Measurements from ENCODE around the gene SUGCT. TPM values are rescaled to one million over a fixed set of nuclear protein-coding genes. Genes with fewer than 3 reads are reported as not detected.

The SUGCT gene
- total and polyA plus RNA-seq, 2 of the 13 experiments (the other 11 are each of a cell fraction or from before 2014, with no cell fraction given): 10.1 to 22.2 TPM

DNA sequence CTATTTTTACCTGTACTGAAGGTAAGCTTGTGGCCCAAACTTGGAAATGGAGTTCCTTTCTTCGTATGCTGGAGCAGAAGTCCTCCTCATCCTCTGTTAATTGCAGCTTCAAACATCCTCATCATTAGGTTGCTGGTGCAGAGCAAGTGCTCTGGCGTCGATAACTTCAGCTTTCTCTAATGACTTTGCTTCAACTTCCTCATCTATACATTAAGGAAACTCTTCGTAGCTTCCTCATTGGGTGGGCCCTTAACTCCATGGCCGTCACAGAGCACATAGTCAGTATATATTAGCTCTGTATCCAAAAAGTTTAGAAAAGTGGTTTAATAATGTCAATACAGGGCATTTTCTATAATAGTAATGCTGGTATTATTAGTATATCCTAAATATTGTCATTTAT, 447.7 kb downstream of the SUGCT start (continued):
- no peak for TF ChIP-seq ZFP36L1 (CRISPR knock-in tag; IDR thresholded peaks at IDR 0.05)
- TF ChIP-seq ZNF7 (CRISPR knock-in tag; IDR thresholded peaks at IDR 0.05): no peak
- TF ChIP-seq NBN (conservative IDR thresholded peaks at IDR 0.05): no peak
- no peak for TF ChIP-seq ZNF496 (CRISPR knock-in tag; IDR thresholded peaks at IDR 0.05; ENCODE audit: insufficient replicate concordance)

DNA sequence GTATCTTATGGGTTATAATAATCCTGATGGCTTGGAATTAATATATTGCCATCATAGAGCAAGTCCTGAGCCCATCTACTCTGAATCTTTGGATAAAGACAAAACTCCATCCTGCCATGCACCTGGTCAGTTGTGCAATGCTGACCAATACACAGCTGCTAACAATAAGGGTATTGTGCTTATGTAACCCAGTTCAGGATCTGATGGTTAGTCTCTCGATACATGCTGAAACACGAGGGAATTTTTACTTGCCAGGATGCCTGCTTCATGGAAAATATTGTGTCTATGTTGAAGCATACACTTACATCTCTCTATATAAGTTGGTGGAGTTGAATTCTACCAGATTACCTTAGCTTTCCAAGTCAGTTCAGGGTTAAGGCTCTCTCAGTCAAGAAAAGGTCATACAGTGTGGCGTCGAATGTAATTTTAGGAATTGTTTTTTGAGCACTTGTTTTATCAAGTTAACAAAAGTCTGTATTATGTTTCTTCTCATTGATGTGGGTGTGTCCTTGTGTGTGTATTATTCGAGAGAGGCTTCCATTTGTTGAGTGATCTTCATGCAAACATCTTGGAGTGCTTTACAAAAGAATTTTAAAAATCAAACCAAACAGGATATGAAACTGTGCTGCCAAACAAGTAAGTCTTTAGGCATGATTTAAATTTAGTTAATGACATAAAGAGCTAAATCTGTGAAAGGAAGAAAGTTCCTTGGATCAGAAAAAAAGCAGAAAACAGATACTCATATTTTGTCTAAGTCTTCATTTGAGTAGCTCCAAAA, 449.1 kb downstream of the SUGCT start:
- CTCF ChIA-PET (ENCODE audit: low intra/inter-chr PET ratio, low total read pairs): no interaction called here
- no peak for TF ChIP-seq ZZZ3 (CRISPR knock-in tag; IDR thresholded peaks at IDR 0.05; ENCODE audit: borderline replicate concordance)
- no peak for TF ChIP-seq ZNF333 (CRISPR knock-in tag; IDR thresholded peaks at IDR 0.05; ENCODE audit: borderline replicate concordance)
- peak; percentile 97 for TF ChIP-seq SOX5 (CRISPR knock-in tag; IDR thresholded peaks at IDR 0.05; ENCODE audit: borderline replicate concordance)
- TF ChIP-seq ZNF34 (CRISPR knock-in tag; IDR thresholded peaks at IDR 0.05; ENCODE audit: borderline replicate concordance): no peak
- TF ChIP-seq HMG20A (CRISPR knock-in tag; IDR thresholded peaks at IDR 0.05; ENCODE audit: borderline replicate concordance): peak; percentile 38; the same call in 1 of the 2 replicates
- no peak for TF ChIP-seq ZNF564 (CRISPR knock-in tag; IDR thresholded peaks at IDR 0.05)
- peak; percentile 70 for TF ChIP-seq FOXA3 (CRISPR knock-in tag; IDR thresholded peaks at IDR 0.05)
- TF ChIP-seq ZNF12 (CRISPR knock-in tag; IDR thresholded peaks at IDR 0.05): peak; percentile 57; the same call in 1 of the 2 replicates
- no peak for TF ChIP-seq RFX3 (CRISPR knock-in tag; IDR thresholded peaks at IDR 0.05)
- TF ChIP-seq, protein P1, sequence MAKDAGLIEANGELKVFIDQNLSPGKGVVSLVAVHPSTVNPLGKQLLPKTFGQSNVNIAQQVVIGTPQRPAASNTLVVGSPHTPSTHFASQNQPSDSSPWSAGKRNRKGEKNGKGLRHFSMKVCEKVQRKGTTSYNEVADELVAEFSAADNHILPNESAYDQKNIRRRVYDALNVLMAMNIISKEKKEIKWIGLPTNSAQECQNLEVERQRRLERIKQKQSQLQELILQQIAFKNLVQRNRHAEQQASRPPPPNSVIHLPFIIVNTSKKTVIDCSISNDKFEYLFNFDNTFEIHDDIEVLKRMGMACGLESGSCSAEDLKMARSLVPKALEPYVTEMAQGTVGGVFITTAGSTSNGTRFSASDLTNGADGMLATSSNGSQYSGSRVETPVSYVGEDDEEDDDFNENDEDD (CRISPR knock-in tag; IDR thresholded peaks at IDR 0.05; ENCODE audit: borderline replicate concordance): peak; percentile 62; the same call in 1 of the 2 replicates
- TF ChIP-seq RFXANK (CRISPR knock-in tag; IDR thresholded peaks at IDR 0.05): no peak
- no peak for TF ChIP-seq RAD21 (CRISPR knock-in tag; IDR thresholded peaks at IDR 0.05)
- TF ChIP-seq KDM5A (IDR thresholded peaks at IDR 0.05; ENCODE audit: borderline replicate concordance, low read length): no peak
- no peak for TF ChIP-seq ZNF7 (CRISPR knock-in tag; IDR thresholded peaks at IDR 0.05)
- 0 out of 2 replicates have a peak, but pooled peaks have one; percentile 53 for TF ChIP-seq IRF2 (CRISPR knock-in tag; IDR thresholded peaks at IDR 0.05)
- no peak for TF ChIP-seq SMAD3 (CRISPR knock-in tag; IDR thresholded peaks at IDR 0.05)
- TF ChIP-seq HNF4A (CRISPR knock-in tag; IDR thresholded peaks at IDR 0.05): peak; percentile 45
- peak; percentile 33; the same call in 1 of the 2 replicates for TF ChIP-seq ZNF317 (CRISPR knock-in tag; IDR thresholded peaks at IDR 0.05)
- no peak for TF ChIP-seq SALL2 (CRISPR knock-in tag; IDR thresholded peaks at IDR 0.05)
- TF ChIP-seq TAF15 (IDR thresholded peaks at IDR 0.05; ENCODE audit: low read depth, low read length, poor library complexity, severe bottlenecking): no peak
- peak; percentile 62; the same call in 1 of the 2 replicates for TF ChIP-seq FOXO1 (CRISPR knock-in tag; IDR thresholded peaks at IDR 0.05)
- TF ChIP-seq, protein P2, sequence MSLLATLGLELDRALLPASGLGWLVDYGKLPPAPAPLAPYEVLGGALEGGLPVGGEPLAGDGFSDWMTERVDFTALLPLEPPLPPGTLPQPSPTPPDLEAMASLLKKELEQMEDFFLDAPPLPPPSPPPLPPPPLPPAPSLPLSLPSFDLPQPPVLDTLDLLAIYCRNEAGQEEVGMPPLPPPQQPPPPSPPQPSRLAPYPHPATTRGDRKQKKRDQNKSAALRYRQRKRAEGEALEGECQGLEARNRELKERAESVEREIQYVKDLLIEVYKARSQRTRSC (CRISPR knock-in tag; IDR thresholded peaks at IDR 0.05; ENCODE audit: low read depth): no peak

More for the DNA sequence above, 449.1 kb downstream of the SUGCT start:
- ATAC-seq: peak; percentile 83
- no peak overlapping the region for H3K27ac ChIP-seq (ENCODE audit: extremely low read length, insufficient read depth, low read length)
- peak; percentile 74 for DNase-seq (ENCODE audit: low spot score)
- intact Hi-C loops (cut with micrococcal nuclease; ENCODE audit: unreplicated experiment): no loop called here
- in situ Hi-C loops (cut with HindIII; ENCODE audit: extremely low pct_ligation_motif_present, low pct_unique_long_range_greater_than_20kb): no loop called here
- H4K20me1 ChIP-seq (ENCODE audit: insufficient read depth, low read length): no peaks in the 10 kb centered on the region
- no peak overlapping the region for H3K4me2 ChIP-seq (ENCODE audit: low read depth, low read length)
- no peak overlapping the region for H3K4me3 ChIP-seq (replicated peaks in 1 of 3; ENCODE audit: insufficient read depth in 1 of 3, low read depth in 2 of 3, low read length in 3 of 3)
- H3K9ac ChIP-seq (ENCODE audit: insufficient read depth, low read depth, low read length): no peak overlapping the region
- no TSS peak for BruUV-seq (replicated peaks)
- H3K9me3 ChIP-seq (ENCODE audit: low read length): no peaks in the 10 kb centered on the region
- H3K27me3 ChIP-seq (ENCODE audit: control insufficient read depth in 1 of 2, insufficient read depth in 2 of 2, low read length in 2 of 2): no peaks in the 10 kb centered on the region
- peak; percentile 83 for FAIRE-seq
- WGBS (ENCODE audit: low lambda C conversion rate): 60% methylated on average over 5 of the region's 5 CpGs
- H3K79me2 ChIP-seq (ENCODE audit: insufficient read depth, low read length): no peaks in the 10 kb centered on the region
- POLR2A ChIA-PET: interaction anchor here (1.0 kb wide), 1 partner anchor 14 kb away, joined by 3 read pairs; no protein-coding TSS in a partner anchor
- peaks cover 12% of the 10 kb centered on the region for H3K4me1 ChIP-seq (ENCODE audit: insufficient read depth, low read length)
- no peaks in the 10 kb centered on the region for H3K36me3 ChIP-seq (replicated peaks in 1 of 2; ENCODE audit: control insufficient read depth in 1 of 2, insufficient read depth in 2 of 2, low read length in 2 of 2)
- no peak overlapping the region for H2AFZ ChIP-seq (ENCODE audit: low read length)
